ENCODE measurements around the gene TSKU. TPM values are rescaled to one million over a fixed set of nuclear protein-coding genes. Genes with fewer than 3 reads are reported as not detected.

Gene TSKU
- total and polyA plus RNA-seq, 2 experiments from 2014 or later = 30.6 to 30.8 TPM

GRCh38 chr11:76773921-76774361 lies 9.2 kb upstream of the TSKU start:
- H3K4me1 ChIP-seq (ENCODE audit: insufficient read depth) = peaks cover 24% of the 10 kb centered on the region
- H3K9me2 ChIP-seq (ENCODE audit: insufficient read depth) = no peaks in the 10 kb centered on the region
- H3K9me3 ChIP-seq (ENCODE audit: low read depth) = no peaks in the 10 kb centered on the region
- no peak for TF ChIP-seq EZH2phosphoT487 (IDR thresholded peaks at IDR 0.05; ENCODE audit: insufficient read depth, low read depth)
- TF ChIP-seq EZH2 (IDR thresholded peaks at IDR 0.05; ENCODE audit: insufficient read depth, poor library complexity, severe bottlenecking) = no peak
- H3K27ac ChIP-seq = no peak overlapping the region
- H3K9ac ChIP-seq = no peak overlapping the region
- no peak for DNase-seq
- H3K79me2 ChIP-seq (ENCODE audit: insufficient read depth) = no peaks in the 10 kb centered on the region
- H3F3A ChIP-seq (ENCODE audit: insufficient read depth) = peaks cover 15% of the 10 kb centered on the region
- in situ Hi-C loops (cut with MboI) = no loop called here
- no peaks in the 10 kb centered on the region for H3K36me3 ChIP-seq (ENCODE audit: low read depth)
- no peak overlapping the region for H3K4me2 ChIP-seq (ENCODE audit: unreplicated experiment)
- H3K27me3 ChIP-seq (replicated peaks; ENCODE audit: insufficient read depth) = no peaks in the 10 kb centered on the region
- WGBS, 2 experiments (ENCODE audit: low coverage in 1 of 2, low lambda C conversion rate in 2 of 2, missing lambda C conversion rate in 2 of 2) = 37 to 56% methylated on average over 2 of the region's 2 CpGs
- H4K20me1 ChIP-seq (ENCODE audit: insufficient read depth) = no peaks in the 10 kb centered on the region
- no peak overlapping the region for H3K4me3 ChIP-seq
- H2AFZ ChIP-seq = no peak overlapping the region

GRCh38 chr11:76776472-76776871 lies 6.7 kb upstream of the TSKU start:
- no peak for TF ChIP-seq EZH2 (IDR thresholded peaks at IDR 0.05; ENCODE audit: insufficient read depth, poor library complexity, severe bottlenecking)
- TF ChIP-seq EZH2phosphoT487 (IDR thresholded peaks at IDR 0.05; ENCODE audit: insufficient read depth, low read depth) = no peak
- Histone ChIP-seq H3K27me3 (replicated peaks; ENCODE audit: insufficient read depth) (no peaks in the 10 kb centered on the region), H3K4me1 (ENCODE audit: insufficient read depth) (peaks cover 1% of the 10 kb centered on the region; the same call in 1 of the 2 replicates), H2AFZ (no peak overlapping the region), H3K36me3 (ENCODE audit: low read depth) (no peaks in the 10 kb centered on the region), H3K9me3 (ENCODE audit: low read depth) (no peaks in the 10 kb centered on the region), H3K9me2 (ENCODE audit: insufficient read depth) (no peaks in the 10 kb centered on the region), H3K4me3 (no peak overlapping the region), H3K79me2 (ENCODE audit: insufficient read depth) (no peaks in the 10 kb centered on the region), H3K27ac (no peak overlapping the region), H4K20me1 (ENCODE audit: insufficient read depth) (no peaks in the 10 kb centered on the region), H3K9ac (no peak overlapping the region), H3K4me2 (ENCODE audit: unreplicated experiment) (no peak overlapping the region), H3F3A (ENCODE audit: insufficient read depth) (no peaks in the 10 kb centered on the region)
- DNase-seq = no peak
- in situ Hi-C loops (cut with MboI) = no loop called here
- 83 to 90% methylated on average over 3 of the region's 3 CpGs for WGBS, 2 experiments (ENCODE audit: low coverage in 1 of 2, low lambda C conversion rate in 2 of 2, missing lambda C conversion rate in 2 of 2)

DNA sequence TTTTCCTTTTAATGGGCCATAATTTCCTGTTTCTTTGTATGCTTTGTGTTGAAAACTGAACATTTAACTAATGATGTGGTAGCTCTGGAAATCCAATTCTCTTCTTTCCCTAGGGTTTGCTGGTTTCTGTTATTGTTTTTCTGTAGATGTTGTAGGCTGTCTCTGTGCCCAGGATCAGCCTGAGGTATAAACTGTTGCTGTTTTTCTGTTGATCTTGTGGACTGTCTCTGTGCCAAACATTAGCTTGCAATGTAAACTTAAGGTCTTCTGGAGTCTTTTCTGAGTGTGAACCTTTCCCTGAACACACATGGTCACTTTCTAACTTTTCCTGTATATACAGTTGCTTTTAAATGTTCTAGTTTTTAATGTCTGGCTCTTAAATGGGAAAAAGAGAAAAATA lies 5.9 kb upstream of the TSKU start:
- H3F3A ChIP-seq (ENCODE audit: insufficient read depth) = peaks cover under 1% of the 10 kb centered on the region; the same call in 1 of the 2 replicates
- no peak overlapping the region for H2AFZ ChIP-seq
- H3K4me3 ChIP-seq = no peak overlapping the region
- H4K20me1 ChIP-seq (ENCODE audit: insufficient read depth) = no peaks in the 10 kb centered on the region
- in situ Hi-C loops (cut with MboI) = no loop called here
- no peaks in the 10 kb centered on the region for H3K27me3 ChIP-seq (replicated peaks; ENCODE audit: insufficient read depth)
- no peak overlapping the region for H3K9ac ChIP-seq
- no peak overlapping the region for H3K4me2 ChIP-seq (ENCODE audit: unreplicated experiment)
- no peak for TF ChIP-seq EZH2phosphoT487 (IDR thresholded peaks at IDR 0.05; ENCODE audit: insufficient read depth, low read depth)
- no peak for TF ChIP-seq EZH2 (IDR thresholded peaks at IDR 0.05; ENCODE audit: insufficient read depth, poor library complexity, severe bottlenecking)
- H3K79me2 ChIP-seq (ENCODE audit: insufficient read depth) = no peaks in the 10 kb centered on the region
- peaks cover 6% of the 10 kb centered on the region; the same call in 1 of the 2 replicates for H3K4me1 ChIP-seq (ENCODE audit: insufficient read depth)
- H3K9me2 ChIP-seq (ENCODE audit: insufficient read depth) = no peaks in the 10 kb centered on the region
- no peak for DNase-seq
- no peak overlapping the region for H3K27ac ChIP-seq
- H3K9me3 ChIP-seq (ENCODE audit: low read depth) = no peaks in the 10 kb centered on the region
- no peaks in the 10 kb centered on the region for H3K36me3 ChIP-seq (ENCODE audit: low read depth)

GRCh38 chr11:76777876-76778275 lies 5.3 kb upstream of the TSKU start:
- no peak overlapping the region for H2AFZ ChIP-seq
- H3F3A ChIP-seq (ENCODE audit: insufficient read depth) = peaks cover 5% of the 10 kb centered on the region; the same call in 1 of the 2 replicates
- no peaks in the 10 kb centered on the region for H3K79me2 ChIP-seq (ENCODE audit: insufficient read depth)
- 47 to 50% methylated on average over 2 of the region's 2 CpGs for WGBS, 2 experiments (ENCODE audit: low coverage in 1 of 2, low lambda C conversion rate in 2 of 2, missing lambda C conversion rate in 2 of 2)
- H3K4me3 ChIP-seq = no peak overlapping the region
- TF ChIP-seq EZH2phosphoT487 (IDR thresholded peaks at IDR 0.05; ENCODE audit: insufficient read depth, low read depth) = no peak
- TF ChIP-seq EZH2 (IDR thresholded peaks at IDR 0.05; ENCODE audit: insufficient read depth, poor library complexity, severe bottlenecking) = no peak
- no peak overlapping the region for H3K27ac ChIP-seq
- no peaks in the 10 kb centered on the region for H3K27me3 ChIP-seq (replicated peaks; ENCODE audit: insufficient read depth)
- in situ Hi-C loops (cut with MboI) = no loop called here
- no peak overlapping the region for H3K4me2 ChIP-seq (ENCODE audit: unreplicated experiment)
- H3K4me1 ChIP-seq (ENCODE audit: insufficient read depth) = peaks cover 7% of the 10 kb centered on the region; the same call in 1 of the 2 replicates
- no peaks in the 10 kb centered on the region for H4K20me1 ChIP-seq (ENCODE audit: insufficient read depth)
- H3K9ac ChIP-seq = no peak overlapping the region
- H3K36me3 ChIP-seq (ENCODE audit: low read depth) = no peaks in the 10 kb centered on the region
- no peak for DNase-seq
- no peaks in the 10 kb centered on the region for H3K9me3 ChIP-seq (ENCODE audit: low read depth)
- H3K9me2 ChIP-seq (ENCODE audit: insufficient read depth) = no peaks in the 10 kb centered on the region

DNA sequence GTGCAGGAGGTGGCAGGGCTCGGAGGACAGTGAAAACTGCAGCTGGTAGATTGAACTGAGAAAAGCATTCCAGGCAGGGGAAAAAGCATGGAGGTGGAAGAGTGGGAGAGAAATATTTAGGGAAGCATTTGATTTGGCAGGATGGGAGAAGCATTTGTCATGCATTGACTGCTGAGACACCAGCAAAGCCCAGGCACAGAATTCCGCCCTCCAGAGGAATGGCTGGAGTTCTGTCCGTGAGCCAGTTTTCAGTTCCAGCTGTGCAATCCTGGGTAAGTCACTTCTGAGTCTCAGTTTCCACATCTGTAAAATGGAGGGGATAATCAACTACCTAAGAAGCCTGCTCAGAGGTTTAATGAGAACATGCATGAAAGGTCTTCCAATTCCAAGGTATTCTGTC lies 4.3 kb upstream of the TSKU start:
- no peak overlapping the region for H3K27ac ChIP-seq
- H3K9me3 ChIP-seq (ENCODE audit: low read depth) = no peaks in the 10 kb centered on the region
- H3K4me1 ChIP-seq (ENCODE audit: insufficient read depth) = peaks cover 7% of the 10 kb centered on the region; the same call in 1 of the 2 replicates
- H3F3A ChIP-seq (ENCODE audit: insufficient read depth) = peaks cover 5% of the 10 kb centered on the region; the same call in 1 of the 2 replicates
- no peaks in the 10 kb centered on the region for H4K20me1 ChIP-seq (ENCODE audit: insufficient read depth)
- no peak overlapping the region for H3K4me2 ChIP-seq (ENCODE audit: unreplicated experiment)
- peaks cover under 1% of the 10 kb centered on the region; the same call in 1 of the 2 replicates for H3K79me2 ChIP-seq (ENCODE audit: insufficient read depth)
- no peak for DNase-seq
- H3K9ac ChIP-seq = no peak overlapping the region
- TF ChIP-seq EZH2phosphoT487 (IDR thresholded peaks at IDR 0.05; ENCODE audit: insufficient read depth, low read depth) (no peak), EZH2 (IDR thresholded peaks at IDR 0.05; ENCODE audit: insufficient read depth, poor library complexity, severe bottlenecking) (no peak)
- in situ Hi-C loops (cut with MboI) = no loop called here
- 93 to 97% methylated on average over 3 of the region's 3 CpGs for WGBS, 2 experiments (ENCODE audit: low coverage in 1 of 2, low lambda C conversion rate in 2 of 2, missing lambda C conversion rate in 2 of 2)
- H2AFZ ChIP-seq = no peak overlapping the region
- no peaks in the 10 kb centered on the region for H3K9me2 ChIP-seq (ENCODE audit: insufficient read depth)
- no peaks in the 10 kb centered on the region for H3K27me3 ChIP-seq (replicated peaks; ENCODE audit: insufficient read depth)
- no peak overlapping the region for H3K4me3 ChIP-seq
- no peaks in the 10 kb centered on the region for H3K36me3 ChIP-seq (ENCODE audit: low read depth)
